HG03521 (cell line): ENCODE measurements around the gene RUFY3.
A peak's percentile ranks its signal among the peaks of the same experiment; 100 is the strongest.
"Not testable (repeated sequence)": the region's sequence is repeated elsewhere in the genome, so short reads cannot be mapped to it uniquely, and the experiment has no call there.

ENCODE experiments used
- ATAC-seq: cut with Tn5 transposase; IDR thresholded peaks from one replicate; pipeline ENCODE4 v1.9.1; 2021; ENCODE audit warnings: mild to moderate bottlenecking, moderate library complexity; ENCODE audit not compliant: unreplicated experiment

RUFY3 gene

GRCh38 chr4:70838666-70839588 lies 117.2 kb downstream of the RUFY3 start:
- peak; percentile 51 for ATAC-seq

DNA sequence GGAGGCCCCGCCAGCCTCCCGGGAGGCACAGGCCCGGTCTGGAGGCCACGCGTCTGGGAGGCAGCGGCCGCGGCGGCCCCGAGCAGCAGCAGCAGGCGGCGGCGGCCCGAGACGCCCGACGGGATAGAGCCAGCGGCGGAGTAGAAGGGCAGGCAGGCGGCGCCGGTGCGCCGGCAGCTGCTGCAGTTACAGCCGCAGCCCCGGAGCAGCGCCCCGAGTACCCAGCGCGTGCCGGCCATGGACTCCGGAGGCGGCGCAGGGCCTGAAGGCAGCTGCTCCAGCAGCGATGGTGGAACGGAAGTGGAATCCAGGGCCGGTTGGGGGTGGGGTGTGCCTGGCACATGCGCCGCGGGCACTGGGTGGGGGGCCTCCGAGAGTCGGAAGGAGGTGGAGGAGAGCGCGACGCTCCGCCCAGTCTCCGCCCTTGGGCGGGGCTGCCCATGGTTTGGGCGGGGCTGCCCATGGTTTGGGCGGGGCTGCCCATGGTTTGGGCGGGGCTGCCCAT lies 117.9 kb downstream of the RUFY3 start, which contains the start of gene GRSF1:
TSS of gene GRSF1 (minus strand) at position 302 of the 505 bp plus-strand sequence. CDS start at position 239, 63 bp downstream.
- peak; percentile 64 for ATAC-seq

- ATAC-seq: not testable (repeated sequence)
Observed at GRCh38 chr4:70840137-70840536, 118.4 kb downstream of the RUFY3 start.

GRCh38 chr4:70840631-70841030 lies 118.9 kb downstream of the RUFY3 start:
- ATAC-seq: not testable (repeated sequence)

DNA sequence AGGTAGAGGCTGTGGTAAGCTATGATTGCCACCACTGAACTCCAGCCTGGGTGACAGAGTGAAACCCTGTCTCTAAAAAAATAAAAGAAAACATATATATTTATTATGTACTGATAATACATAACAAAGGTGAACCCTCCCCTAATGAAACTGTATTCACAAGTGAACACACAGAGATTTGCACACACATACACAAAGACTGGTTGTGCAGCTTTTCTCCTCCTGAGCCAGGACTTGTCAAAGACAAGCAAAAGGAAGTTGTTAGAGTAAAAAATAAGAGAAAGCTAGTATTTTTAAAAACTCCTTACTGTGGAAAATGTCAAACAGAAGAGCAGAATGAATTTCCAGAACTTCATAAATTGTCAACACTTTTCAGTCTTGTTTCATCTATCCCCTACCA lies 119.4 kb downstream of the RUFY3 start:
- ATAC-seq: no peak

GRCh38 chr4:70841951-70842350 lies 120.2 kb downstream of the RUFY3 start:
- no peak for ATAC-seq

- no peak for ATAC-seq
Observed at GRCh38 chr4:70842761-70843435, 121.1 kb downstream of the RUFY3 start.

DNA sequence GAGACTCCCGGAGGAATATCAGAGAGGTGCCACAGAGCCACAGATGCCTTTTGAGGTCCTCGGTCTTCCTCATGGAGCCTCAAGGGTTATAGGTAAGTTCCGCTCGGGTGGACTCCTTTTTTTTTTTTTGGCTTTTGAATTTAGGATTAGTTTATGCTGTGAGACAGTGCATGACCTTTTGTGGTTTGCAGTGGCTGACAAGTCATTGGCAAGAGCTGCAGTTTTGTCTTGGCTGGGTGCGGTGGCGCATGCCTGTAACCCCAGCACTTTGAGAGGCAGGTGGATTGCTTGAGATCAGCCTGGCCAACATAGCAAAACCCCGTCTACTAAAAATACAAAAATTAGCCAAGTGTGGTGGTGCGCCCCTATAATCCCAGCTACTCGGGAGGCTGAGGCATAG lies 122.4 kb downstream of the RUFY3 start:
- no peak for ATAC-seq

GRCh38 chr4:70849291-70849690 lies 127.5 kb downstream of the RUFY3 start:
- no peak for ATAC-seq

- no peak for ATAC-seq
Observed at GRCh38 chr4:70855464-70855863, 133.7 kb downstream of the RUFY3 start.
